Prostate gland (tissue), 2 donors: ENCODE data around the gene GRK2. TPM values are rescaled to one million over a fixed set of nuclear protein-coding genes. Genes with fewer than 3 reads are reported as not detected.

Experiments used
- DNase-seq: peaks from one replicate; pipeline ENCODE4 v3.0.0-alpha.2; 2019; ENCODE audit warnings: low spot score
- H3K27ac ChIP-seq, 2 donors: fragments of 200-600 bp; sonication (generic); 2 replicates each; pipeline ENCODE4 v1.5.1; 2017 to 2019
- H3K27me3 ChIP-seq: fragments of 200-600 bp; sonication (generic); replicated peaks from 2 replicates; pipeline ENCODE4 v1.5.1; 2019; ENCODE audit not compliant: insufficient read depth
- H3K36me3 ChIP-seq, 2 donors: fragments of 200-600 bp; sonication (generic); 1 replicate in 1 of 2; 2 replicates in 1 of 2; pipeline versions ENCODE4 v1.5.1 to v1.8.1; 2017 to 2019
- H3K4me1 ChIP-seq: fragments of 200-600 bp; sonication (generic); replicated peaks from 2 replicates; pipeline ENCODE4 v1.5.1; 2019
- H3K4me3 ChIP-seq, 2 donors: fragments of 200-600 bp; sonication (generic); 2 replicates each; pipeline ENCODE4 v1.5.1; 2017 to 2019
- H3K9me3 ChIP-seq: fragments of 200-600 bp; sonication (generic); 2 replicates; pipeline ENCODE4 v1.5.1; 2017
- CTCF ChIP-seq, 4 experiments: fragments of 200-600 bp in 2 of 4; fragments of 450-650 bp in 2 of 4; sonication (generic) in 2 of 4; IDR thresholded peaks; 1 replicate in 3 of 4; 2 replicates in 1 of 4; pipeline ENCODE4 v1.5.1; 2016 to 2019; ENCODE audit warnings: antibody characterized with exemption in 4 of 4, mild to moderate bottlenecking in 2 of 4, moderate library complexity in 2 of 4
- POLR2A ChIP-seq: fragments of 450-650 bp; IDR thresholded peaks from one replicate; pipeline ENCODE4 v1.6.1; 2016; ENCODE audit warnings: antibody characterized with exemption, mild to moderate bottlenecking
- POLR2AphosphoS5 ChIP-seq: sonication (generic); formaldehyde crosslinking; IDR thresholded peaks from one replicate; pipeline ENCODE4 v1.6.1; 2017; ENCODE audit warnings: antibody characterized with exemption
- WGBS: methylation state at CpG from one replicate; pipeline ENCODE4 v1.1.5; 2018; 5-methylcytosine and 5-hydroxymethylcytosine counted together
- intact Hi-C: fragments of 100-400 bp; cut with DNase I; formaldehyde crosslinking; loops from one replicate; pipeline ENCODE4 v1.14.2; 2022
- total RNA-seq, 2 donors: library from RNA; depleted of rRNA; stranded (reverse); fragments of >200 nt; gene quantifications; one replicate each; pipeline ENCODE4 v1.1.0, GENCODE V29; 2016

GRK2 gene
- total RNA-seq, 2 donors from 2014 or later, result 102 to 111 TPM

- H3K4me3 ChIP-seq, result no peak overlapping the region
- WGBS, result 49% methylated on average over 3 of the region's 3 CpGs
- no peak for TF ChIP-seq CTCF (IDR thresholded peaks at IDR 0.05)
- TF ChIP-seq POLR2A, result no peak
- TF ChIP-seq POLR2AphosphoS5, result no peak
- peaks cover 6% of the 10 kb centered on the region for H3K4me1 ChIP-seq
- H3K27me3 ChIP-seq, result no peaks in the 10 kb centered on the region
- H3K36me3 ChIP-seq, result peaks cover 0 to 3% of the 10 kb centered on the region in 2 donors
- no peak overlapping the region for H3K27ac ChIP-seq
- DNase-seq, result no peak
- H3K9me3 ChIP-seq, result no peaks in the 10 kb centered on the region
- intact Hi-C loops, result no loop called here
Measured at GRCh38 chr11:67292671-67293070, 26.4 kb downstream of the GRK2 start.

- DNase-seq, result no peak
- H3K9me3 ChIP-seq, result no peaks in the 10 kb centered on the region
- no peak overlapping the region for H3K27ac ChIP-seq
- H3K27me3 ChIP-seq, result no peaks in the 10 kb centered on the region
- peaks cover 2% of the 10 kb centered on the region for H3K4me1 ChIP-seq
- intact Hi-C loops, result no loop called here
- TF ChIP-seq POLR2A (no peak), POLR2AphosphoS5 (no peak), CTCF (IDR thresholded peaks at IDR 0.05) (no peak)
- no peak overlapping the region for H3K4me3 ChIP-seq
- H3K36me3 ChIP-seq, result peaks cover 0 to 3% of the 10 kb centered on the region in 2 donors
- WGBS, result 36% methylated on average over 3 of the region's 3 CpGs
Measured at GRCh38 chr11:67293090-67293489, 26.8 kb downstream of the GRK2 start.

- TF ChIP-seq POLR2A (no peak), CTCF (IDR thresholded peaks at IDR 0.05) (no peak), POLR2AphosphoS5 (no peak)
- 100% methylated on average over 1 of the region's 1 CpG for WGBS
- DNase-seq, result no peak
- intact Hi-C loops, result no loop called here
- no peaks in the 10 kb centered on the region for H3K4me1 ChIP-seq
- H3K4me3 ChIP-seq, result no peak overlapping the region
- no peaks in the 10 kb centered on the region for H3K9me3 ChIP-seq
- H3K27ac ChIP-seq, result no peak overlapping the region
- H3K27me3 ChIP-seq, result no peaks in the 10 kb centered on the region
- peaks cover 0 to 13% of the 10 kb centered on the region in 2 donors for H3K36me3 ChIP-seq
Measured at GRCh38 chr11:67295846-67296245, 29.6 kb downstream of the GRK2 start.

- Histone ChIP-seq H3K9me3 (no peaks in the 10 kb centered on the region), H3K27ac (no peak overlapping the region), H3K36me3 (peaks cover 0 to 9% of the 10 kb centered on the region in 2 donors), H3K27me3 (no peaks in the 10 kb centered on the region), H3K4me1 (peaks cover 13% of the 10 kb centered on the region), H3K4me3 (no peak overlapping the region)
- TF ChIP-seq CTCF (IDR thresholded peaks at IDR 0.05) (no peak), POLR2A (no peak), POLR2AphosphoS5 (no peak)
- no peak for DNase-seq
- intact Hi-C loops, result no loop called here
- 94% methylated on average over 7 of the region's 7 CpGs for WGBS
Measured at GRCh38 chr11:67298786-67299185, 32.5 kb downstream of the GRK2 start.

- H3K9me3 ChIP-seq, result no peaks in the 10 kb centered on the region
- no peak overlapping the region for H3K27ac ChIP-seq
- DNase-seq, result no peak
- intact Hi-C loops, result loop anchor here (5.0 kb wide), 1 partner anchor 32 kb away; the partner anchor contains the start of gene GRK2
- TF ChIP-seq POLR2A, result no peak
- TF ChIP-seq CTCF (IDR thresholded peaks at IDR 0.05), result no peak
- TF ChIP-seq POLR2AphosphoS5, result no peak
- H3K36me3 ChIP-seq, result peaks cover 0 to 9% of the 10 kb centered on the region in 2 donors
- H3K27me3 ChIP-seq, result no peaks in the 10 kb centered on the region
- WGBS, result 94% methylated on average over 26 of the region's 29 CpGs
- H3K4me3 ChIP-seq, result no peak overlapping the region
- peaks cover 13% of the 10 kb centered on the region for H3K4me1 ChIP-seq
Measured at GRCh38 chr11:67299471-67300191, 33.4 kb downstream of the GRK2 start.
